HG02981 (cell line): ENCODE results near the gene STAT2.
A peak's percentile ranks its signal among the peaks of the same experiment; 100 is the strongest.
"Not testable (repeated sequence)": the region's sequence is repeated elsewhere in the genome, so short reads cannot be mapped to it uniquely, and the experiment has no call there.

Experiments
- ATAC-seq: cut with Tn5 transposase; IDR thresholded peaks from one replicate; pipeline ENCODE4 v1.9.1; 2021; ENCODE audit warnings: mild to moderate bottlenecking, moderate library complexity; ENCODE audit not compliant: unreplicated experiment

STAT2 gene

DNA sequence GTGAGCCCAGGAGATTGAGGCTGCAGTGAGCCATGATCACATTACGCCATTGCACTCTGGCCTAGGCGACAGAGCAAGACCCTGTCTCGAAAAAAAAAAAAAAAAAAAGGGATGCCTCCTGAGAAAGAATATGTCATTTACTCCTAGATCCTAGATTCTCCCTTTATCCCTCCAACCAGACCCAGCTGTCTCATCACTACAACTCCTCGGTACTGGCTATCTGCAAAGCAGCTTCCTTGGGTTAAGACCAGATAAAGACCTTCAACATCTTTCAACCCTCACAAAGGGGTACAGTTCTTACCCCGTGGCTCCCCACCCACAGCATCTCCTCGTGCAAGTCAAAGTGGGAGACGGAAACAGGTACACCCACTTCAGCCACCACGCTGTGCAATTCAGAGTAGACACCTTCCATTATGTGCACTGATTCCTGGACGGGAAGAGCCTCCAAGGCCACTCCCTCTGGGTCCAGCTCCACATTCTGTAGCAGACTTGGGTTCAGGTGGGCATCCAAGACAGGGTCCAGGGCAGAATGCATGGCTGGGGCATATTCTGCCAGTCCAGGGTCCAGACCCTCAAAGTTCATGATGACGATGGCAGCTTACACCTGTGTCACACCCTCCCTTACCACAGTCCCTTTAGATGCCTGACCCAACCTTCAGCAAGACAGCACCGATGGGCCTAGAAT lies 27.3 kb downstream of the STAT2 start:
- ATAC-seq, result no peak

DNA sequence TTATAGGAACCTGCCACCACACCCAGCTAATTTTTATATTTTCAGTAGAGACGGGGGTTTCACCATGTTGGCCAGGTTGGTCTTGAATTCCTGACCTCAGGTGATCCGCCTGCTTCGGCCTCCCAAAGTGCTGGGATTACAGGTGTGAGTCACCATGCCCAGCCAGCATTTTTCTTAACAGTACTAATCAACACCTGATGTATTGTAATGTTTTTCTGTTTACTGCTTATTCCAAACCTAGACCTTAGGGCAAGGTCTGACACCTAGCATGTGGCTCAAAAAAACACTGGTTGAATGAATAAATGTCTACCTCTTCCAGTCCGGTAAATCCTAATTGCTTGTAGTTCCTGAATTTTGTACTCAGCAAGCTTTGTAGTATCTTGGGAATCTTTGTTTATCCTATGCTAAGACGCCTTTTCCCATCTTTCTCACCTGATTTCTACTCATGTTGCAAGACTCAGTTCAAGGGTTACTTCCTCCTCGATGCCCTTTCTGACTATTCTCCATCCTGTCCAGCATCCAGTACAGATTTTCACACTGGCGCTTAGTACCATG lies 28.9 kb downstream of the STAT2 start:
- no peak for ATAC-seq

DNA sequence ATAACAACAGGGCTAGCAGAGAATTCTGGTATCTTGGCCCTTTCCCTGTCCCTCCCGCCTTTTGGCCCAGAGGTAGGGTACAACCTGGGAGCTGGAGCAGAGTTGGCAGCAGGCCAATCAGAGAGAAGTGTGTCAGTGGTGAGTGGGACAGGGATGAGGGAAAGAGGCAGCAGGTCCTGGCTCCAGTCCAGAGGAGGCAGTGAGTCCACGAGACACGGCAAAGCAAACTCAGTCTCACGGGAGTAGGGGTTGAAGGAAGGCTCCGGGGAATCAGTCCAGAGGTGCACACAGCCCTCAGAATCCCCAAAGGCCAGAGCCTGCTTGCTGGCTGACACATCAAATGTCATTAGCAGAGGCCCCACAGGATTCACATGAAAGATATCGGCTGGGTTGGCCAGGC lies 33.4 kb downstream of the STAT2 start:
- ATAC-seq, result no peak

DNA sequence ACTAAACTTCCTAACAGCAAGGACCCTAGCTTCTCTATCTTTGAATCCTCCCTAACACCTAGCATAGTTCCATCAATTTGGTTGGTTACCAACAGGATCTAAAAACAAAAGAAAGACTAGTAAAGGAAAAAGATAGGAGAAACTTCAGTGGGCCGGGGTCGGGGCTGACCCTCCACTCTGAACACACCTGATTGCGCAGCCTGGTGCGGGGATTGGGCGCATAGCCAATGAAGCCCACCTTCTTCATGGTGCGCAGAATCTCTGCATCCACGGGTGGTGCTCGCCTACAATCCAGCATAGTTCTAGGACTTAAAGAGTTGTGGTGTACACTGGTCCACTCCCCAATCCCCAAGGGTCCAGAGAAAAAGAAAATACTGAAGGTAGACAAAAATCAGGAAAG lies 33.8 kb downstream of the STAT2 start:
- ATAC-seq, result no peak

DNA sequence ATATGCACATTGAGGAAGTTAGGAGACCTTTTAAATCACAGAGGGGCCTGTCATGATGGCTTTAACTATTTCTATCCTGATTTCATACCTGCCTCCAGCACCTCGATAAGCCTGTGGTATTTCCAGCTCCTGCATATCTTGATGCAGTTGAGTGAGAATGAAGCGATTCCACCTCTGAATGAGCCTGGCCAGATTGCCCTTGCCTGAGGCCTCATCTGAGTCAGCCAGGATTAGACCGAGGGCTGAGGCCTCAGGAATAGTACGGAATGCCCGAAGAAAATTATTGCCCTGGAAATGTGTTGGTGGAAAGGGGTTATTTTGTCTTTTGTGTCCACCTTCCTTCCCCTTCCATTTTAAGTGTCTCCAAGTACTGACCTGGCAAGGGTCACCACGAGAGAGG lies 35.7 kb downstream of the STAT2 start:
- no peak for ATAC-seq

DNA sequence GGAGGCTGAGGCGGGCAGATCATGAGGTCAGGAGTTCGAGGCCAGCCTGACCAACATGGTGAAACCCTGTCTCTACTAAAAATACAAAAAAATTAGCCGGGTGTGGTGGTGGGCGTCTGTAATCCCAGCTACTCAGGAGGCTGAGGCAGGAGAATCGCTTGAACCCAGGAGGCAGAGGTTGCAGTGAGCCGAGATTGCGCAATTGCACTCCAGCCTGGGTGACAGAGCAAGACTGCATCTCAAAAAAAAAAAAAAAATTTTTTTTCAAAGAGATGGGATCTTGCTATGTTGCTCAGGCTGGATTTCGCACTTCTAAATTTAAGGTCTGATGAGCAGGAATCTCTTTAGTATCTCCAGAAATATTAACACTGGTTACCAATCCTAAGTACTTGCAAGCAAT lies 38.3 kb downstream of the STAT2 start:
- not testable (repeated sequence) for ATAC-seq

DNA sequence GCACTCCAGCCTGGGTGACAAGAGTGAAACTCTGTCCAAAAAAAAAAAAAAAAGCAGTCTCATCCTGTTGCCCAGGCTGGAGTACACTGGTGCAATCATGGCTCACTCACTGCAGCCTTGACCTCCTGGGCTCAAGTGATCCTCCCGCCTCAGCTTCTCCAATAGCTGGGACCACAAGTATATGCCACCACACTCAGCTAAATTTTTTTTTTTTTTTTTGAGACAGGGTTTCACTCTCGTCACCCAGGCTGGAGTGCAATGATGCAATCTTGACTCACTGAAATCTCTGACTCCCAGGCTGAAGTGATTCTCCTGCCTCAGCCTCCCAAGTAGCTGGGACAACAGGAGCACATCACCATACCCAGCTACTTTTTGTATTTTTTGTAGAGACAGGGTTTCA lies 38.9 kb downstream of the STAT2 start:
- no peak for ATAC-seq

DNA sequence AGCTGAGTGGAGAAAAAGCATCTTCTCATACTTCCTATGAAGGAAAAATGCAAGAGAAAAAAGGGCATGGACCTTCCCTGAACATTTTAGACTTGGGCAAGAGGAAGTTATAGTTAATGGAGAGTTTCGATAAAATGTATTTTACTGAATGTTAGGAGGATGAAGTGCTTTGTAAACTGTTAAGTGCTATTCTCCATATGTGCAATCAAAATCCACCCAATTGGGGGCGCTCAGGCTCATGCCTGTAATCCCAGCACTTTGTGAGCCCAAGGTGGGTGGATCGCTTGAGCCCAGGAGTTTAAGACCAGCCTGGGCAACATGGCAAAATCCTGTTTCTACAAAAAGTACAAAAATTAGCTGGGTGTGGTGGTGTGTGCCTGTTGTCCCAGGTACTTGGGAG lies 42.2 kb downstream of the STAT2 start:
- ATAC-seq, result no peak

DNA sequence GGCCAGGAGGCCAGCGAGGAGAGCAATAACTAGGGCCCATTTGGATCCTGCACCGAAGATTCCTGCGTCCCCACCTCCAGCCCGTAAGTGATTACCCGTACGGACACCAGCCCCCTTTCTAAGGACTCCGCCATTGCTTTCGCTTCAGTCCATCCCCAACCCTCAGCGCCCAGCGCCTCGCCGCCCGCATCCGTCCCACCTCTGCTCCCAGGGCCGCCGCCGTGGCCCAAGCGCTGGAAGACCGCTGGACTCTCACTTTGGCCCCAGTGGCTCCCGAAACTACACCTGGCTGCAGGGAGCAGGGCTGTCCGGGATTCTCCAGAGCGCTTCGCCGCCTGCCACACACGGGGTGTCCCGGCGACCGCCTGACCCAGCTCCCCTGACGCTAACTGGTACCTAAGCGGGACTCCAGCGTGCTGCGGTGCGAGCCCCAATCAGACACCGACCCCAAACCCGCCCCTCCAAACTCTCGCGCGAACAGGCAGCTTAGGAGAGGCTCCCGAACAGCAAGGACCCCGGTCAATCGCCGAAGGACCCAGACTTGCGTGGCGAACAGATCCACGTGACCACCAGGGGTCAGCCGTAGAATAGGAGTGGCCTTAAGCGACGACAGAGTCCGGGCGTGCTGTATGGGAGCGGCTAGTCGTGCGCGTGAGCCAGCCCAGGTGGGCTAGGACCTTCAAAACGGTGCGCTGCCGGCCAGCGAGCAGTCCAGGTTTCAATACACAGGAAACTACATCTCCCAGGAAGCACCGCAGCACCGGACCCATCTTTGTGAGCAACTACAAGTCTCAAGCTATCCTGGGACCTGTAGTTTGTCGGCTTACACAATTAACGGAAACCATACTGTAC lies 44.1 kb downstream of the STAT2 start, which contains the start of gene CNPY2:
TSS of gene CNPY2 (minus strand) at position 367 of the 852 bp plus-strand sequence. CDS start 771 bp downstream, outside the sequence.
- ATAC-seq, result peak; percentile 89

DNA sequence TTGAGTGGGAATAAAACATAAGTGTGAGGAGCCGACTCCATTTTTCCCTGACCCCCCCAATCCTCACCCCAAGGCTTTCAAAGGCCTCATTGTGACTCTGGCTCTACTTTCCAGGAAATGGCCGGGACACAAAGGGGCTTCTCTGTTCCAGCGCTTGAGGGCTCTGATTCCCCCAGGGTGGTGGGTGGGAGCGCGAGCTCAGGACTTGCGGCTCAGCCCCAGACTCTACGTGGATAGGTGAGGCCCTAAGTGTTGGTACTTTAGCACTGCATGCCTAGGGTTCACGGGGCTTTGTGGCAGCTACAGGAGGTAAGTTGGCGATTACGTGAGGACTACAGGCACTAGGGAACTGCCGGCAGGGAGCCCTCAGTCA lies 44.7 kb downstream of the STAT2 start:
- ATAC-seq, result no peak

DNA sequence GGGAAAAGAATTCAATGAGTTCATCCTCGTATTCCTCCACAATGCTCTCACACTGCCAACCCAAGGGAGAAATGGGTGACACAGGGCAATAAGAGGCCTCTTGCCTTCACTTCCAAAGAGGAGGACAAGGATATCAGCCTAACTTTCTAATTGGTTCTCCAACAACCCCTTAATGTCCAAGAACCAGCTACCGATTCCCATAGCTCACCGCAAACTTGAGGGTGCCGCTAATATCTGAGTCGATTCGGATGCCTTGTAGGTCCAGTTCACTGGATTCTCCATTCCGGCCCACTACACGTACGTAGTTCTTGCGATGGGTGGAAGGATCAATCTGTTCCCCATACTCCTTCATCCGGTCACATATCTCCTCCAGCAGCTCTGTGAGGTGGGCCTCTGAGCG lies 48.9 kb downstream of the STAT2 start:
- no peak for ATAC-seq

DNA sequence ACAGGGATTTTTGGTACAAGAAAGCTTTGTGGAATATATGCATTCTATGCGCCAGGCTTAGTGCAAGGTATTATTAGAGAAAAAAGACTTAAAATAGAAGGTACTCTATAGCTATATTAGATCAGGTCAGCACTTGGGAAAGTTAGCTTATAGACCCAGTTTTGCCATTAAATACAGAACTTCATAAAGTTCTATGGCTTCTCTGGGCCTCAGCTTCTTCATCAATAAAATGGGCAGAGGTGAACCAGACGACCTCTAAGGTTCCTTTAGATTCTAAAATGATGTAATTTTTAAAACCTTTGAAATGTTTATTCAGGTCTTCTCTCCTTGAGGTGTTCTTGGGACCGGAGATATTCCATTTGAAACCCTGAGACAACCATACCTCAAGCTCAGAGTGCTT lies 51.2 kb downstream of the STAT2 start:
- ATAC-seq, result no peak

DNA sequence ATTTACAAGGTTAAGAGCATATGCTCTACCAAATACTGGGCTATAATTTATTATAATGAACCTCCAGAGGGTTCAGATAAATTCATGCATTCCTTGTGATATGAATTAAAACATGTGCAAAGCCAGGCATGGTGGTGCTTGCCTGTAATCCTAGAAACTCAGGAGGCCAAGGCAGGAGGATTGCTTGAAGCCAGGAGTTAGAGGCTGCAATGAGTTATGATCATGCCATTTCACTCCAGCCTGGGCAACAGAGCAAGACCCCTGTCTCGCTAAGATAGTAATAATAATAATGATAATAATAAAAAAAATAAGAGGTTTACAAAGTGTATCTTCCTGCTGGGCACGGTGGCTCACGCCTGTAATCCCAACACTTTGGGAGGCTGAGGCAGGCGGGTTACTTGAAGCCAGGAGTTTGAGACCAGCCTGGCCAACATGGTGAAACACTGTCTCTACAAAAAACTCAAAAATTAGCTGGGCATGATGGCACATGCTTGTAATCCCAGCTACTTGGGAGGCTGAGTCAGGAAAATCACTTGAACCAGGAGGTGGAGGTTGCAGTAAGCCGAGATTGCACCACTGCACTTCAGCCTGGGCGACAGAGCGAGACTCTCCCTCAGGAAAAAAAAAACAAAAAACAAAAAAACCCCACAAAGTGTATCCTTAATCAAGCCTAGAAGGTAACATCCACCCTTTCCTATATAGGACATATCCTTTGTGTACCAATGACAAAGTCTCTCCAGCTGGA lies 52.5 kb downstream of the STAT2 start:
- ATAC-seq, result no peak

DNA sequence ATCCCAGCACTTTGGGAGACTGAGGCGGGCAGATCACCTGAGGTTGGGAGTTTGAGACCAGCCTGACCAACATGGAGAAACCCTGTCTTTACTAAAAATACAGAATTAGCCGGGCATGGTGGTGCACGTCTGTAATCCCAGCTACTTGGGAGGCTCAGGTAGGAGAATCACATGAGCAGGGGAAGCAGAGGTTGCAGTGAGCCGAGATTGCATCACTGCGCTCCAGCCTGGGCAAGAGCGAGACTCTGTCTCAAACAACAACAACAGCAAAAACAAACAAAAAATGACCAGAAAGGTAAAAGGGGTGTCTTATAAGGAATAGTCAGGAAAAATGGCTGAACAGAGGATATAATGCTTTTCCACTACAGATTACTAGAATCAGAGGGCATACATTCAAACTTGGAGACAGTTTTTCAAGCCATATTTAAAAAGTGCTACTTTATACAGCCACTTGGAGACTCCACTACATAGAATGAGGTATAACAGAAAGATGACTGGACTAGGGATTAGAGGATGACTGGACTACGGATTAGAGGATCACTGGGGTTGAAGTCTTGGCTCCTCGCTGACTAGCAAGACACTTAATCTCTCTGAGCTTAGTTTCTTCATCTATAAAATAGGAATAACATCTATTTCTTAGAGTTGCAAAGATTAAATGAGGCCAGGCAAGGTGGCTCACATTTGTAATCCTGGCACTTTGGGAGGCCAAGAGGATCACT lies 54.9 kb downstream of the STAT2 start:
- no peak for ATAC-seq

DNA sequence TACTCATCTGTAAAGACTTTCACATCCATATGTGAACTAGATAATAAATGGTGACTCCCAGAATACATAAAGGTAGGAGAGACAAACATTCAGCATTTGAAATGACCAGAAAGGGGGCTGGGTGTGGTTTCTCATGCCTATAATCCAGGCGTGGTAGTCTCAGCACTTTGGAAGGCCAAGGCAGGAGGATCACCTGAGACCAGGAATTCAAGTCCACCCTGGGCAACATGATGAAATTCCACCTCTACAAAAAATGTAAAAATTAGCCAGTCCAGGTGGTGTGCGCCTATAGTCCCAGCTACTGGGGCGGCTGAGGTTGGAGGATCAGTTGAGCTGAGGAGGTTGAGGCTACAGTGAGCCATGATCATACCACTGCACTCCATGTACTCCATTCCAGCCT lies 55.6 kb downstream of the STAT2 start:
- ATAC-seq, result no peak

DNA sequence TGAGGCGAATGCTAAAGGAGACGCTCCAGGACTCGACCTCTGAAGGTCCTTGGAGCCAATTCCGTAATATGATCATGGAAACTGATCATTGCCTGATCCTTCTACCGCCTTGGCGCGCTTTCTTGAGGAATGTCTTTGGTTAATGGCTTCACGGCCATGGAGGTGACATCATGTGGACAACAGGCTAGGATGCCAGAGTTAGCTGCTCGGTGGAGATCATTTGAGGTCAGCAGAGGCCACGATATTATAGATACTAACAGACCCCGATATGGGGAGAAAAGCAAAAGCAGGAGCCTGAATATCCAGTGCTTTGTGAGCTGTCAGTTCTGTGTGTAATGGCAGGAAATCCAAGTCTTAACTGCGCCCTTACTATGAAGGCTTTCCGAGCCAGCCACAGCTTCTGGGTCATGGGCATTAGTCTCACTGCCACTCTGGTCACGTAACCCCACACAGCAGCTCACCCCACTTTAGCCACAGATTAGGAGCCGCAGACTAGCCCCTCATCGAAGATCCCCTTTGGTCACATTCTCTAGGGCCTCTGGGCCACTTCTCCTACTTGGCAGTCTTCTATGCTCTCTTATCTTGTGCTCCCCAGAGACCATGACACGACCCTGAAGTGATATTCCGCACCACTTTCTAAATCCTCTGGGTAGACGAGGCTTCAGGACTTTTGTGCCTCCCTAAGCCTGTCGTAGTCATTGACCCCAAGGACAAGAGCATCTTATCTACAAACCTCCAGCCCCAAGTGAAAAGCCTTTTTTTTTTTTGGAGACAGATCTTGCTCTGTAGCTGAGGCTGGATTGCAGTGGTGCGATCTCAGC lies 59.1 kb downstream of the STAT2 start:
- ATAC-seq, result no peak

DNA sequence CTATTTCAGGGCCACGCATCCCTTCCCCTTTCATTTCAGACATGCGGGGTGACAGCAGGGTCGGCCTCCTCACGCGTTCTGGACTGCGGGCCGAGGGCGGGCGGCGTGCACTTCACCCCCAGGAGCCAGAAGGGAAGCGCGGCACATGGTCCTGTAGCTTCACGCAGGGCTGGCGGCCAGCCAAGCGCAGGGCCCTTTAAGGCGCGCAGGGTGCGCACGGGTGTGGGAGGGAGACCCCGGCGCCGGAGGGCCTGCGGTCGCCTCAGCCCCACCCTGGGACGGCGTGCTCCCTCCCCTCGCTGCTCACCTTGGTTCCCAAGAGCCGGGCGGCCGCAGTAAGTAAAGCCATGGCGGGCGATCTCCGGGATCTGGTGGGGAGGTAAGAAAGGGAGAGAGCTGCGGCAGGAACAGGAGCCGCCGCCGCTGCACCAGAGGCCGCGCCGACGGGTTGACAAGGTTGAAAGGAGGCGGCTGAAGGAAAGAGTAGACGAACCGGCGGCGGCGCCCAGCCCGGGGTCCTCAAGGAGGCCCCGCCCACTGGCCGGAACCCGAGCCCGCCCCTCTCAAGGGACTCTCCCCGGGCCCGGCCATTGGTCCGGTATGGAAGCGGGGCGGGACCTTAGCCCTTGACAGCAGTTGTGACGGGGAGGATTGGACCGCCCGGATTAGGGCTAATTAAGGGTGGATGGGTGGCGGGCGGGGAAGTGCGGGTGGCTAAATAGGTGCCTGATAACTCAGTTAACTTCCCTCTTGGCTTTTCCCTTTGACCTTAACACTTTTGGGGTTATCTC lies 59.9 kb downstream of the STAT2 start, which contains the start of gene CS:
TSS of gene CS (minus strand) at position 478 of the 791 bp plus-strand sequence. CDS start at position 349, 129 bp downstream.
- peak; percentile 90 for ATAC-seq

DNA sequence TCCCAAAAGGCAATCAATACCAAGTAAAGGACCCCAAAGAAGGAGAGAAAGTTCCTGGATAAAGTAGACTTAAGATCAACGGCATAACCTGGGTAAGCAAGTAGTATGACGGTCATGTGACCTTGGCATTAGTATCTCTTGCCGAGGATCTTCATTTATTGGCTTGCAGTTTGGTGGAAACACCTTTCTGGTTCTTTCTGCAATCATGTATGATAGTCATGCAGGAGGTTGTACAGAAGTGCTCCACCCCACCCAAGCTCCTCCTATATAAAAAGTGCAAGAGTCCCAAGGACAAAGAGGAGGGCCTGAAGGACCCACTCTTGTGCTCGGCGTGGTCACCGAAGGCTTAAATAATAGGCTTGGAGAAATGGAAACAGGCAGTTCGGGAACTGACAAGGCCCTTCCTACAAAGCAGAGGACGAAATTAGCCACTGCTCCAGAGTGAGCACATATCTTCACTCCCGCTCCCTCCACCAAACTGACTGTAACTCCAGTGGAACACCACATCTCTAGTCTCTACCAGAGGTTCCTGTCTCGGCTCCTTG lies 60.5 kb downstream of the STAT2 start:
- no peak for ATAC-seq

DNA sequence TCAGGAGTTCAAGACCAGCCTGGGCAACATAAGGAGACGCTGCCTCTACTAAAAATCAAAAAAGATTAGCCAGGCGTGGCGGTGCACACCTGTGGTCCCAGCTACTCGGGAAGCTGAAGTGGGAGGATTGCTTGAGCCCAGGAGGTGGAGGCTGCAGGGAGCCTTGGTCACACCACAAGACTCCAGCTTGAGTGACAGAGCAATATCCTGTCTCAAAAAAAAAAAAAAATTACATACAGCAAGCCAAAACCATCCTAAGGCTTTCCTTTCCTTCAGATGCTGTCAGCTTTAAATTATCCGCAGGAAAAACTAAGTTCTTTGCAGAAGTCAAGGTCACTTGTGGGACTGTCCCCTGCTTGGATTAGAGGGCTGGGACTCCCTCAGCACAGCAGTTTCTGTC lies 61.1 kb downstream of the STAT2 start:
- no peak for ATAC-seq
